Measurements from ENCODE around the gene GDPD5. TPM values are rescaled to one million over a fixed set of nuclear protein-coding genes. Genes with fewer than 3 reads are reported as not detected.

Gene GDPD5
- polyA plus RNA-seq, 4 donors = 7.4 to 12.2 (median 10.6) TPM

DNA sequence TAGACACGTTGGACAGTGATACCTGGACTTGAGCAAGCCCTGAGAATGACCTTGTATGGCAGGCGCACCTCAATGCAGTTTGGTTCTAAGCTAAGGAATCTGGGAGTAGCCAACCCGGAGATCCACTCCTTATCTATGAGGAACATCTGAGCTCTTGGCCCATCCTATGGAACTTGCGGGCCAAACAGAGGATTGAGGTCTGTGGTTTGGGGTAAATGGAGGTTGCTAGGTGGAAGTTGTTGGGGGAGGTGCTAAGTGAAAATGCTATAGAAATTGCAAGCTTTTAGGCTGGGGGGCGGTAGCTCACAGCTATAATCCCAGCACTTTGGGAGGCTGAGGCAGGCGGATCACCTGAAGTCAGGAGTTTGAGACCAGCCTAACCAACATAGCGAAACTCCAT lies 8.9 kb downstream of the GDPD5 start:
- no peak for DNase-seq (ENCODE audit: low read depth in 4 of 4, low spot score in 3 of 4)

DNA sequence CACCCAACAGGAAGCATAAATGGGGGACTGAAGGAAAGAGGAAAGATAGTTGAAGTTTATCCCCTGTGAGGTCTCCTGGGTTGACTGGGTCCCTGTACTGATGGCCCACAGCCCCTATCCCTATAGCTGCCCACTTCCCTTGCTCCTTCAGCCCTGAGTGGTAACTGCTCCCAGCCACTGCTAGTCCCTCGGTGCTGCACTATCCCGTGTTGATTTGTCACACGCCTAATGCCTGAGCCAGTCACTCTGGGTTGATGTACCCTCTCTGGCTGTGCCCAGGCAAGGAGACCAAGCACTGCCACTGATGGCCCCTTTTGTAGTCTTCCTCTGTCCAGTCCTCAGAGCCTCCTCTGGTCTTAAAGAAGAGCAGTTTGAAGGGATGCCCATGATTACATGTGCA lies 9.6 kb downstream of the GDPD5 start:
- no peak for DNase-seq (ENCODE audit: low read depth in 4 of 4, low spot score in 3 of 4)

DNA sequence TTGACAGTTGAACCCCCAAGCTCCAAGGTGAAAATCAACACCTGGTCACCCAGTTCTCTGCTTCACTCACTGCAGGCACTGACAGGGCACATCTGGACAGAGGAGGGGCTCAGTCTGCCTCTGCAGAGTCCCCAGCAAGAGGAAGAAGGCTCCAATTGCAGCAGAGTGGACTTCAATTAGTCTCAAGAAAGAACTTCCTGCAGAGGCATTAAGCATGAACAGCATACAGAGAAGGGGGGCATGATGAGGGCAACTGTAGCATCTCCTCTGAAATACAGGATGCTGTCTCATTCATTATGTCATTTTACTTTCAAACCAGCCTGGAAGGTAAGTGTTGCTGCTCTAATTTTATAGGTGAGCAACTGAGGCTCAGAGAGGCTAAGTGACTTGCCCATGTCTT lies 11.1 kb downstream of the GDPD5 start:
- DNase-seq (ENCODE audit: low read depth in 4 of 4, low spot score in 3 of 4) = no peak

DNA sequence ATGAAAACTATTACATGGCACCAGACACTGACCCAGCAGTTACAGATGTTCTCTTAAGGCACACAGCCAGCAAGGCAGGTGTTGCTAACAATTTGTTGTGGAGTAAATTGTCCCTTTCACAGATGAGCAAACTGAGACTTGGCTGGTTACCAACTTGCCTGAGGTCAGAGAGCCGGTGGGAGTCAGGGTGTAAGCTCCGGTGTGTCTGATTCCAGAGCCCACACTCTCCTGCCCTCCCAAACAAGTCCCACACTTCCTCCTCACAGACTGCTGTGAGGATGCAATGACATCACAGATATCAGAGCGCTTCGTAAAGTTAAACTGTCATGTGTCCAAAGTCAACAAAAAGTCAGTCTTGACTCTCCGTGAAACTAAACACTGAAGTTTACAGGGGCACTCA lies 12.5 kb downstream of the GDPD5 start:
- no peak for DNase-seq (ENCODE audit: low read depth in 4 of 4, low spot score in 3 of 4)

- no peak for DNase-seq (ENCODE audit: low read depth in 4 of 4, low spot score in 3 of 4)
Measured at GRCh38 chr11:75510723-75511019, 15.1 kb downstream of the GDPD5 start.

DNA sequence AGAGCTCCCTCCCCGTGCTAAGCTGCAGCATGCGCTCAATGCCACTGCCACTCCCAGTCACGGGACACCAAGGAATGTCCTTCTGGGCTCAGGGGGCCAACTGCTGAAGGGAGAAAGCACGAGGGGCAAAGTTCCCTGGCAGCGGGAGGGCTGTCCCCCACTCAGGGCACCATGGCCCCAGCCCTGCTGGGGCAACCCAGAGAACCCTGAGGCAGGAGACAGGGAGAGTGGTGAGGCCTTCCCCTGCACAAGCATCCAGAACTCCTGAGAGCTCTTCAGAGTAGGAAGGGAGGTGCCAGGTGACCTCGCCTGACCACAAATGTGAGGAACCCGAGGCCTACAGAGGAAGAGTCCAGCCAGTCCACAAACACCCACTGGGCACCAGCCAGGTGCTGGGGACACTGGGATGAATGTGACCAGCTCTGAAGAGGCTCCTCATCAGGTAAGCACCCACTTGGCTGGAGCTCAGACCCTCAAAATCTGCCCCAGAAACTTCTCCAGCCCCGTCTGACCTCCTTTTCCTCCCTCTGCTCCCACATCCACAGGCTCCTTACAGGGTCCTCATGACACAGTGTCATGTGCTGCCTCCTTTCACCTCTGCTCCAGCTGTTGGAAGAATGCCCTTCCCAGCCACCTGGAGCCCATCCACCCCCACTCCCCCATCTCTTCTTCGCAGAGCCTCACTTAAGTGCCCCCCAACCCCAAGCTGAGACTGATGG lies 15.6 kb downstream of the GDPD5 start:
- no peak for DNase-seq (ENCODE audit: low read depth in 4 of 4, low spot score in 3 of 4)

GRCh38 chr11:75509020-75509720 lies 16.6 kb downstream of the GDPD5 start:
- DNase-seq (ENCODE audit: low read depth in 4 of 4, low spot score in 3 of 4) = no peak

- no peak for DNase-seq (ENCODE audit: low read depth in 4 of 4, low spot score in 3 of 4)
Measured at GRCh38 chr11:75508051-75508561, 17.6 kb downstream of the GDPD5 start.

- DNase-seq (ENCODE audit: low read depth in 4 of 4, low spot score in 3 of 4) = no peak
Measured at GRCh38 chr11:75507571-75507970, 18.2 kb downstream of the GDPD5 start.

- no peak for DNase-seq (ENCODE audit: low read depth in 4 of 4, low spot score in 3 of 4)
Measured at GRCh38 chr11:75506827-75507226, 18.9 kb downstream of the GDPD5 start.

GRCh38 chr11:75505916-75506692 lies 19.6 kb downstream of the GDPD5 start:
- DNase-seq (ENCODE audit: low read depth in 4 of 4, low spot score in 3 of 4) = no peak

DNA sequence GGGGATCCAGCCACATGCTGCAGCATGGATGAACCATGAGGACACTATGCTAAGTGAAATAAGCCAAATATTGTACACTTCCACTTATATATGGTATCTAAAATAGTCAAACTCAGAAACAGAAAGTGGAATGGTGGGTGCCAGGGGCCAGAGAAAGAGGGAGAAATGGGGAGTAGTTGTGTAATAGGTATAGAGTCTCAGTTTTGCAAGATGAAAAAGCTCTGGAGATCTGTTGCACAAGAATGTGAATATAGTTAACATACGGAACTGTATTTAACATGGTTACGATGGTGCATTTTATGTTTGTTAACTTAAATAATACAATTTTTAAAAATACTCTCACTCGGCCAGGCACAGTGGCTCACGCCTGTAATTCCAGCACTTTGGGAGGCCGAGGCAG lies 21.2 kb downstream of the GDPD5 start:
- no peak for DNase-seq (ENCODE audit: low read depth in 4 of 4, low spot score in 3 of 4)

GRCh38 chr11:75503531-75504099 lies 22.1 kb downstream of the GDPD5 start:
- no peak for DNase-seq (ENCODE audit: low read depth in 4 of 4, low spot score in 3 of 4)

GRCh38 chr11:75502138-75502537 lies 23.6 kb downstream of the GDPD5 start:
- DNase-seq (ENCODE audit: low read depth in 4 of 4, low spot score in 3 of 4) = no peak

DNA sequence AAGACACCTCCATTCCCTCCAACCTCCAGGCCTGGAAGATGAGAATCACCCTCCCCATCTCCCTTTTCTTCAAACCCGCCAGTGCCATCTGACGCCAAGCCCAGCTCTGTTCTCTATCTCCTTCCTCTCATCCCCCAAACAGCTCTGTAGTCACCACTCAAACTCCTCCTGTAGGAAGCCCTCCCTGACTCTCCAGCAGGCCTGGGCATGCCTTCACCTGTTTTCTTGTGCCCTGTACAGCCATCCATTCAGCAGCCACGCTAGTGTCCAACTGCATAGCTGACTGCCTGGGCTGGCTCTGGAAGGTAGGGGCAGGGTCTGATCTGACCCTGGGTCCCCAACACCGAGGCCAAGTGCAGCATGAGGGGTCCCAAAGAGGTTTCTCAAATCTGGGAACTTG lies 25.0 kb downstream of the GDPD5 start:
- no peak for DNase-seq (ENCODE audit: low read depth in 4 of 4, low spot score in 3 of 4)

DNA sequence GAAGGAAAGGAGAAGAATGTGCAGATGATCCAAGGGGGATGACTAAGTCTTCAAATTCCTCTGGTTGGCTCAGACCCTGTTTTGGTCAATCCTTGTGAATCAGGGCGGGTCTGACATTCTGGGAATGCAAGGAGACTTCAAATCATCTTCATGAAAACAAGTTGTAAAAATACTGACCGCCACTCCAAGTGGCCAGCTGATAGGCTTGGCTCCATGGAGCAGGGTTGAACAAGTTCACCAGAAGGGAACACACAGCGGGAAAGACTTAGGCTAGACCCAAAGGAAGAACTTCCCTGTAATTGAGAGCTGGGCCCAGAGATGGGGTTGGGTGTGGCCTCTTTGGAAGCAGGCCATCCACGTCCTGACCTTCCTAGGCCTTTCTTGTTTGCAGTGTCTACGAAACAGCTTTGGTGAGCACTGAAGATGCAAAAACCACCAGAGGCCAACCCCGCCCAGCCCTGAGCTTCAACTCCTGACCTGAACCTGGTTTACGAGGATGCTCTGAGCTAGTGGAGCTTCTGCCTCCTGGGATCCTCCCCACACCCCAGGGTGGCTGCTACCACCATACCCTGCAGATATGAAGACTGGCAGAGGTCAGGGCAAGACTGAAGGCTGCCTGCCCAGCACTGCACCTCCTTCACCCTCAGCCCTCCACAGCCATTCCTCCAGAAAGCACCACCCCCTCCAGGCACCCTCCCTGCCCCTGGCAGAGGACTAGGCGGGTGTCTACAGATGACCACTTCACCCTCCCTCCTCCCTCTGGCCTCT lies 26.1 kb downstream of the GDPD5 start:
- no peak for DNase-seq (ENCODE audit: low read depth in 4 of 4, low spot score in 3 of 4)

GRCh38 chr11:75498556-75499255 lies 27.0 kb downstream of the GDPD5 start:
- DNase-seq (ENCODE audit: low read depth in 4 of 4, low spot score in 3 of 4) = no peak

DNA sequence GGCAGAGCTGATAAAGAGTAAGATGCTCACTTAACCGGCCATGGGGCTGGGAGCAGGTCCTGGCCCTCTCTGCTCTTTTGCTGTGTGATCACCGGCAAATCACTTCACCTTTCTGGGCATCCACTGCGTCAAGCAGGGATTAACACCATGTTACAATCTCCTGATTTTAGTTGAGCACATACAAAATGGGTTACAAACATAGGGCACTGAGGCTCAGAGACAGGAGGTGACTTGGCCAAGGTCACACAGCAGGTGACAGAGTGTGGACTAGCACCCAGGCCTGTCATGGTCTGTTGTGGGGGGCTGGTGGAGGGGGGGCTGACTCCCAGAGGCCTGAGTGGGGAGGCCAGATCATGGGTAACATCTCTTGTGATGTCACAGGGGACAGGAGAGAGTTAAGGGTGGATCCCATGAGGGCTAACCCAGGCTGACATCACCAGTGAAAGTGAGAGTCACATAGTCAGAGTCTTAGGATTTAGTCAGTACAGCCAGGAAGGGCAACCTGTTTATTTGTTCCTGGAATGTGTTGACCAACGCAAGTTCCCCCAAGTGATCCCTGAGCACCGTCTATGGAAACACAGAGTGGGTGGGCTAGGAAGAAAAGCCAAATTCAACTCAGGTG lies 27.8 kb downstream of the GDPD5 start:
- DNase-seq (ENCODE audit: low read depth in 4 of 4, low spot score in 3 of 4) = no peak

DNA sequence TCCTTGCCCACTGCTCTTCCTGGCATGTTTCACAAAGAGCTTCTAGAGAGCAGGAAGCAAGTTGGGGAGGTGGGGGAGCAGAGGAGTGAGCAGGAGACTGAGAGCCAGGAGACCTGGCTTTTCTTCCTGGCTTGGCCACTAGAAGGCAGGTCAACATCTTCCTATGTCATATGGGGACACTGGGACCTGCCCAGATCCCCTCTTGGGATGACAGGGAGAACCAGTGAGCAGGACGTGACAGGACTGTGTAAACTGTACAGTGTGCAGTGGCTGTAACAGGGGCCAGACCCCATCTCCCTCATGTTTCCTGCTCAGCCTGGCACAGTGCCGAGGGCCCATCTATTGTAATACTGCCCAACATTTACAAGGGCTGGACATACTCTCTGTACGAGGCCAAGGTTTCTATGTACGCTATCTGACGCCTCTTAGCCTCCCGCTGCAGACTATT lies 29.4 kb downstream of the GDPD5 start:
- no peak for DNase-seq (ENCODE audit: low read depth in 4 of 4, low spot score in 3 of 4)
